ENCODE results near the gene NHS. TPM values are rescaled to one million over a fixed set of nuclear protein-coding genes. Genes with fewer than 3 reads are reported as not detected.

NHS gene
- total and polyA plus RNA-seq, 2 of the 13 experiments (the other 11 are each of a cell fraction or from before 2014, with no cell fraction given), result 0.02 TPM; not detected in 1

DNA sequence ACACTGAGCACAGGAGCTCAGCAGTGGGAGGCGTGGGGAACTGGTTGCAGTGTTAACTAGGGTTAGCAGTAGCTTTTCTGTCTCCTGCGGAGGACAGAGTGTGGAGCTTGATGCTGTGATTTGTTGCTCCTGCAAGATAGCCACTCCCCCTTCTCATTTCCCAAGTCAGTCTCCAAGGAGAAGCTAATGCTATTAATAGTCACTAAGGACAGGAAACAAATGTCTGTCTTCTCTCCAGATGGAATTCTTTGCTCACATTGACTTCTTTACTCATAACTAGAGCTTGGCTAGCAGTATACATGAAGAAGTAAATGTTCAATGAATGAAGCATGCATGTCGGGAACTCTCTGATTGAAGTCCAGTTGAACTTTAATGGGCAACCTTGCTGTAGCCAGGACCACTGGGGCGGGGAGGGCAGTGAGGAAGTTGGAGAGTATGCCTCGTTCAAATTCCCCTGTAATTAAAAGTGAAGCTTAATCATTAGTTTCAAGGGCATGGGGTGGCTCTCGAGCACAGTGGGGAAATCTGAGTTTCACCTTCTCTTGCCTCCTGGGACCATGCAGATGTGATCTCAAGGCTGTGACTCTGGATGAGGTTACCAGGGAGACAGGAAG is 205.6 kb downstream of the NHS start:
- no peak for DNase-seq (ENCODE audit: low spot score)
- no TSS peak for BruUV-seq (replicated peaks)
- Histone ChIP-seq H4K20me1 (ENCODE audit: insufficient read depth, low read length) (no peaks in the 10 kb centered on the region), H3K9me3 (ENCODE audit: low read length) (no peaks in the 10 kb centered on the region), H3K4me2 (ENCODE audit: low read depth, low read length) (no peak overlapping the region), H3K79me2 (ENCODE audit: insufficient read depth, low read length) (no peaks in the 10 kb centered on the region), H3K27ac (ENCODE audit: extremely low read length, insufficient read depth, low read length) (no peak overlapping the region), H3K36me3 (replicated peaks in 1 of 2; ENCODE audit: control insufficient read depth in 1 of 2, insufficient read depth in 2 of 2, low read length in 2 of 2) (no peaks in the 10 kb centered on the region), H3K27me3 (ENCODE audit: control insufficient read depth in 1 of 2, insufficient read depth in 2 of 2, low read length in 2 of 2) (no peaks in the 10 kb centered on the region), H2AFZ (ENCODE audit: low read length) (no peak overlapping the region), H3K4me3 (replicated peaks in 1 of 3; ENCODE audit: insufficient read depth in 1 of 3, low read depth in 2 of 3, low read length in 3 of 3) (no peak overlapping the region), H3K4me1 (ENCODE audit: insufficient read depth, low read length) (no peaks in the 10 kb centered on the region), H3K9ac (ENCODE audit: insufficient read depth, low read depth, low read length) (no peak overlapping the region)
- intact Hi-C loops (cut with micrococcal nuclease; ENCODE audit: unreplicated experiment) (no loop called here), in situ Hi-C loops (cut with HindIII; ENCODE audit: extremely low pct_ligation_motif_present, low pct_unique_long_range_greater_than_20kb) (no loop called here)
- ATAC-seq, result no peak
- TF ChIP-seq ATF6 (CRISPR knock-in tag; conservative IDR thresholded peaks at IDR 0.05) (no peak), SOX13 (IDR thresholded peaks at IDR 0.05) (no peak), SOX13 (CRISPR knock-in tag; conservative IDR thresholded peaks at IDR 0.05 in 1 of 2, IDR thresholded peaks at IDR 0.05 in 1 of 2) (no peak), KLF9 (CRISPR knock-in tag; IDR thresholded peaks at IDR 0.05; ENCODE audit: low read depth) (no peak), EHMT2 (IDR thresholded peaks at IDR 0.05; ENCODE audit: borderline replicate concordance, low read depth, low read length) (no peak), RFX3 (CRISPR knock-in tag; IDR thresholded peaks at IDR 0.05) (no peak)
- POLR2A ChIA-PET, result no interaction called here
- FAIRE-seq, result no peak
- WGBS (ENCODE audit: low lambda C conversion rate), result 2% methylated on average over 3 of the region's 6 CpGs
- CTCF ChIA-PET (ENCODE audit: low intra/inter-chr PET ratio, low total read pairs), result no interaction called here

- H3K79me2 ChIP-seq (ENCODE audit: insufficient read depth, low read length), result no peaks in the 10 kb centered on the region
- H3K4me1 ChIP-seq (ENCODE audit: insufficient read depth, low read length), result no peaks in the 10 kb centered on the region
- H3K4me3 ChIP-seq (replicated peaks in 1 of 3; ENCODE audit: insufficient read depth in 1 of 3, low read depth in 2 of 3, low read length in 3 of 3), result no peak overlapping the region
- no peak overlapping the region for H2AFZ ChIP-seq (ENCODE audit: low read length)
- ChIA-PET POLR2A (no interaction called here), CTCF (ENCODE audit: low intra/inter-chr PET ratio, low total read pairs) (no interaction called here)
- intact Hi-C loops (cut with micrococcal nuclease; ENCODE audit: unreplicated experiment) (no loop called here), in situ Hi-C loops (cut with HindIII; ENCODE audit: extremely low pct_ligation_motif_present, low pct_unique_long_range_greater_than_20kb) (no loop called here)
- ATAC-seq, result no peak
- TF ChIP-seq ZNF329 (CRISPR knock-in tag; IDR thresholded peaks at IDR 0.05; ENCODE audit: low read depth) (no peak), HDAC6 (IDR thresholded peaks at IDR 0.05; ENCODE audit: low read depth, low read length) (no peak), ZNF367 (CRISPR knock-in tag; IDR thresholded peaks at IDR 0.05; ENCODE audit: borderline replicate concordance) (no peak), ZMAT3 (CRISPR knock-in tag; conservative IDR thresholded peaks at IDR 0.05) (no peak), ZNF557 (CRISPR knock-in tag; IDR thresholded peaks at IDR 0.05) (no peak), ZNF260 (CRISPR knock-in tag; IDR thresholded peaks at IDR 0.05; ENCODE audit: borderline replicate concordance, low read depth) (no peak)
- TF ChIP-seq, protein P1, sequence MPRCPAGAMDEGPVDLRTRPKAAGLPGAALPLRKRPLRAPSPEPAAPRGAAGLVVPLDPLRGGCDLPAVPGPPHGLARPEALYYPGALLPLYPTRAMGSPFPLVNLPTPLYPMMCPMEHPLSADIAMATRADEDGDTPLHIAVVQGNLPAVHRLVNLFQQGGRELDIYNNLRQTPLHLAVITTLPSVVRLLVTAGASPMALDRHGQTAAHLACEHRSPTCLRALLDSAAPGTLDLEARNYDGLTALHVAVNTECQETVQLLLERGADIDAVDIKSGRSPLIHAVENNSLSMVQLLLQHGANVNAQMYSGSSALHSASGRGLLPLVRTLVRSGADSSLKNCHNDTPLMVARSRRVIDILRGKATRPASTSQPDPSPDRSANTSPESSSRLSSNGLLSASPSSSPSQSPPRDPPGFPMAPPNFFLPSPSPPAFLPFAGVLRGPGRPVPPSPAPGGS (CRISPR knock-in tag; IDR thresholded peaks at IDR 0.05), result no peak
- no peaks in the 10 kb centered on the region for H3K36me3 ChIP-seq (replicated peaks in 1 of 2; ENCODE audit: control insufficient read depth in 1 of 2, insufficient read depth in 2 of 2, low read length in 2 of 2)
- no peak overlapping the region for H3K9ac ChIP-seq (ENCODE audit: insufficient read depth, low read depth, low read length)
- H3K4me2 ChIP-seq (ENCODE audit: low read depth, low read length), result no peak overlapping the region
- H3K27ac ChIP-seq (ENCODE audit: extremely low read length, insufficient read depth, low read length), result no peak overlapping the region
- no peak for FAIRE-seq
- H3K9me3 ChIP-seq (ENCODE audit: low read length), result no peaks in the 10 kb centered on the region
- H4K20me1 ChIP-seq (ENCODE audit: insufficient read depth, low read length), result no peaks in the 10 kb centered on the region
- WGBS (ENCODE audit: low lambda C conversion rate), result 25% methylated on average over 4 of the region's 5 CpGs
- H3K27me3 ChIP-seq (ENCODE audit: control insufficient read depth in 1 of 2, insufficient read depth in 2 of 2, low read length in 2 of 2), result no peaks in the 10 kb centered on the region
- no TSS peak for BruUV-seq (replicated peaks)
- DNase-seq (ENCODE audit: low spot score), result no peak
Measured at GRCh38 chrX:17581641-17582040, 206.6 kb downstream of the NHS start.
